VCaP (cell line): ENCODE measurements around the gene EPOP.

ENCODE experiments used
- H3K27ac ChIP-seq: fragments of 450-650 bp; 2 replicates; pipeline ENCODE4 v1.5.1; 2017
- TF ChIP-seq, protein P1 (sequence below): fragments of 450-650 bp; conservative IDR thresholded peaks from 2 replicates; pipeline ENCODE4 v1.5.1; 2017; ENCODE audit warnings: mild to moderate bottlenecking, moderate library complexity

EPOP gene

DNA sequence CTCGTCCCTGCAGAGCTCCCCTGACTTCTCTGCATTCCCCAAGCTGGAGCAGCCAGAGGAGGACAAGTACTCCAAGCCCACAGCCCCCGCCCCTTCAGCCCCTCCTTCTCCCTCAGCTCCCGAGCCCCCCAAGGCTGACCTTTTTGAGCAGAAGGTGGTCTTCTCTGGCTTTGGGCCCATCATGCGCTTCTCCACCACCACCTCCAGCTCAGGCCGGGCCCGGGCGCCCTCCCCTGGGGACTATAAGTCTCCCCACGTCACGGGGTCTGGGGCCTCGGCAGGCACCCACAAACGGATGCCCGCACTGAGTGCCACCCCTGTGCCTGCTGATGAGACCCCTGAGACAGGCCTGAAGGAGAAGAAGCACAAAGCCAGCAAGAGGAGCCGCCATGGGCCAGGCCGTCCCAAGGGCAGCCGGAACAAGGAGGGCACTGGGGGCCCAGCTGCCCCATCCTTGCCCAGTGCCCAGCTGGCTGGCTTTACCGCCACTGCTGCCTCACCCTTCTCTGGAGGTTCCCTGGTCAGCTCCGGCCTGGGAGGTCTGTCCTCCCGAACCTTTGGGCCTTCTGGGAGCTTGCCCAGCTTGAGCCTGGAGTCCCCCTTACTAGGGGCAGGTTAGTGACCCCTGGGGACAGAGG lies 41.7 kb upstream of the EPOP start:
- H3K27ac ChIP-seq: no peak overlapping the region
- TF ChIP-seq, protein P1, sequence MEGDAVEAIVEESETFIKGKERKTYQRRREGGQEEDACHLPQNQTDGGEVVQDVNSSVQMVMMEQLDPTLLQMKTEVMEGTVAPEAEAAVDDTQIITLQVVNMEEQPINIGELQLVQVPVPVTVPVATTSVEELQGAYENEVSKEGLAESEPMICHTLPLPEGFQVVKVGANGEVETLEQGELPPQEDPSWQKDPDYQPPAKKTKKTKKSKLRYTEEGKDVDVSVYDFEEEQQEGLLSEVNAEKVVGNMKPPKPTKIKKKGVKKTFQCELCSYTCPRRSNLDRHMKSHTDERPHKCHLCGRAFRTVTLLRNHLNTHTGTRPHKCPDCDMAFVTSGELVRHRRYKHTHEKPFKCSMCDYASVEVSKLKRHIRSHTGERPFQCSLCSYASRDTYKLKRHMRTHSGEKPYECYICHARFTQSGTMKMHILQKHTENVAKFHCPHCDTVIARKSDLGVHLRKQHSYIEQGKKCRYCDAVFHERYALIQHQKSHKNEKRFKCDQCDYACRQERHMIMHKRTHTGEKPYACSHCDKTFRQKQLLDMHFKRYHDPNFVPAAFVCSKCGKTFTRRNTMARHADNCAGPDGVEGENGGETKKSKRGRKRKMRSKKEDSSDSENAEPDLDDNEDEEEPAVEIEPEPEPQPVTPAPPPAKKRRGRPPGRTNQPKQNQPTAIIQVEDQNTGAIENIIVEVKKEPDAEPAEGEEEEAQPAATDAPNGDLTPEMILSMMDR: no peak

DNA sequence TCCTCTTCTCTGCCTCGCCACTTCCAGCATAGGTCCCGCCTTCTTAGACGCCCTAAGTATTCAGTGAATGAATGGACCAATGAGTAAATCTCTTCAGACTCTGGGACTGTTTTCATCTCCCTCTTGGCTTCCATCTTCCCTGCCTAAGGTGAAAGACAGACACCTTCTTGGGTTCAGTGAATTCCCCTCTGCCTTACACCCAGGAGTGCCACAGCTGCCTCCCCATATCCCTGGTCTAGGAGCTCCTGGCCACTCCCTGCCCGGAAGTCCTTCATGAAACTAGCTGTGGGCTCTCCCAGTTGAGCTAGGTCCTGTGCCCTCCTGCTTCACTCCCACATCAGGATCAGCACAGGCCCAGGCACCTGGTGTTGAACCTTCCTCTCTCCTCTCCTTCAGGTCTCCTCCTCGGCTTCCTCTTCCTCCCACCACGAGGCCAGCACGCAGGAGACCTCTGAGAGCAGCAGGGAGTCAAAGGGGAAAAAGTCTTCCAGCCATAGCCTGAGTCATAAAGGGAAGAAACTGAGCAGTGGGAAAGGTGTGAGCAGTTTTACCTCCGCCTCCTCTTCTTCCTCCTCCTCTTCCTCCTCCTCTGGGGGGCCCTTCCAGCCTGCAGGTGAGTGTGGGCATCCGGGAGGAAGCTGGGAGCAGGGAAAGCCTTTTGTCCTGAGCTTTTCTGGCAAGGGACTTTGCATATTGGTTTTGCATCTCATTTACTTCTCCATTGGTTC lies 40.6 kb upstream of the EPOP start:
- TF ChIP-seq, protein P1: no peak
- no peak overlapping the region for H3K27ac ChIP-seq

DNA sequence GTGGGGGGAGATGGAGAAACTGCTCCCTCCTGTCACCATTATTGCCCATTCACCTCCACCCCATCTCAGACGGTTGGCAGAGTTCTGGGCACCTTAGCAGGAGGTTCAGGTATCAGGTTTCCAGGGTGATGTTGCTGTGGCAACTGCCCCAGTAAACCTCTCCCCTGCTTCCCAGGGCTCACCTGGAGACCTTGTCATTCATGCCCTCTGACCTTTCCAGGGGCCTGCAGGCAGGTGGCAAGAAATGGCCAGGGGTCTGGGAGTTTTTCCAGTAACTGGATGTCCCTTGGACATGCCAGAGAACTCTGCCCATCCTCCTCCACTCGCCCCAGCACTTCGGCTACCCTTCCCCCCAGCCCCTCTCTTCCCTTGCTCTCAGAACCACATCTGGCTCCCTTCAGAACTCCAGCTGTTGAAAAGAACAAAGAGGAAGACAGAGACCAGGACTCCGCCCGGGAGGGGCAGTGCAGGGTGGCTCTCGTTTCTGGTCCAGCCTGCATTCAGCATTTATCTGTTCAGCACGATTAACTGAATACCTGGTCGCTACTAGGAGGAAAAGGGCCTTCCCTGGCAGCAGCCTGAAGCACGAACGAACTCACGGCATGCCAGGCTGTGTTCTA lies 38.8 kb upstream of the EPOP start:
- H3K27ac ChIP-seq: no peak overlapping the region
- TF ChIP-seq, protein P1: no peak

DNA sequence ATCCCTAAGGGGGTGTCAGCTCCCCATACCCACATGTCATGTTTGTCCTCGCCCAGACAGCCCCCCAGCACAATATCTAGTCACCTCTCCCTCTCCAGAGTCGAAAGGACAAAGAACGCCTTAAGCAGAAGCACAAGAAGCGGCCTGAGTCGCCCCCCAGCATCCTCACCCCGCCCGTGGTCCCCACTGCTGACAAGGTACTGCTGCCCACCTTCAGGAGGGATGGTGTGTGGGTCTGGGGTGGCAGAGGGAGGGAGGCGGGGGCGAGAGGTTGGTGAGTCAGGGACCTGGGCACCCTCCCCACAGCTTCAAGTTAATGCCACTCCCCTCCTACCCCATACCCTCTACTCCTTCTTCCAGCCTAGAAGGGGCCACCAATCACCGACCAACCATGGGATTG lies 37.8 kb upstream of the EPOP start:
- no peak overlapping the region for H3K27ac ChIP-seq
- TF ChIP-seq, protein P1: no peak

DNA sequence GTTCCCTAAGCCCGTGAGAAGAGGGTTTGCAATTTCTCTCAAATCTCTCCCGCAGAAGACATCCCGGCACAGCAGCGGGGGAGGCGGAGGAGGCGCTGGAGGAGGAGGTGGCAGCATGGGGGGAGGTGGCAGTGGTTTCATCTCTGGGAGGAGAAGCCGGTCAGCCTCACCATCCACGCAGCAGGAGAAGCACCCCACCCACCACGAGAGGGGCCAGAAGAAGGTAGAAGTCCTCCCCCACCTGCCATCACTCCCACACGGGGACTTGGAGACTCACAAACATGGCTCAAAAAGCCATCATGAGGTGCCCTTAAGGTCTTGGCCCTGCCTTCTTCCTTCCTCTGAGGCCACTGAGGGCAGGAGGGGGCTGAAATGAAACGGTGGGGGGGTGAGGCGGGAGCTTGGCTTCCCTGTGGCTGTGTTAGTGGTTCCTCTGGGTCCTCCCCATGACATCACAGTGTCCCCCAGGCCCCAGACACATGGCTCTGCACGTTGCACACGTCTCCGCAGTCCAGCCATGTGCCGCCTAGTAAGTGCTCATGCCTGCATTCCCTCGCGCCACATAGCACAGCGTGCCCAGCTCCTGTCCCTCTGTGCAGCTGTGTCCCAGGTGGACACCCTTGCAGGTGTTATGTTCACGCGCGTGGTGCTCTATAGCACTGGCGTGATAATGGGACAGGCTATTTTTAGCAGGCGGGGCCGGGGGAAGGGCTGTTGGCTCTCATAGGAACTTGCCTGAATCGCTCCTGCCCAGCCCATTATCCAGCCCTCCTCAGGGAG lies 37.2 kb upstream of the EPOP start:
- TF ChIP-seq, protein P1: no peak
- no peak overlapping the region for H3K27ac ChIP-seq

- TF ChIP-seq, protein P1: no peak
- H3K27ac ChIP-seq: no peak overlapping the region
Observed at GRCh38 chr17:38710985-38711384, 36.2 kb upstream of the EPOP start.

- TF ChIP-seq, protein P1: no peak
- no peak overlapping the region for H3K27ac ChIP-seq
Observed at GRCh38 chr17:38710604-38710962, 35.8 kb upstream of the EPOP start.
